Mucosa of gallbladder (tissue), 1 donor: Measurements from ENCODE around the gene MRAS. TPM values are rescaled to one million over a fixed set of nuclear protein-coding genes. Genes with fewer than 3 reads are reported as not detected.
"Not testable (repeated sequence)": the region's sequence is repeated elsewhere in the genome, so short reads cannot be mapped to it uniquely, and the experiment has no call there.

ENCODE experiments used
- DNase-seq: peaks from one replicate; pipeline ENCODE4 v3.0.0-alpha.2; 2020; ENCODE audit warnings: low spot score
- total RNA-seq: library from RNA; stranded (reverse); gene quantifications from one replicate; pipeline ENCODE4 v1.2.1, GENCODE V29; 2021
- donor health status: DM: no; HTN: no; CAD: no.

Gene MRAS
- total RNA-seq, 1 donor from 2014 or later: 31.7 TPM

GRCh38 chr3:138367326-138367850 is 19.0 kb downstream of the MRAS start:
- no peak for DNase-seq

DNA sequence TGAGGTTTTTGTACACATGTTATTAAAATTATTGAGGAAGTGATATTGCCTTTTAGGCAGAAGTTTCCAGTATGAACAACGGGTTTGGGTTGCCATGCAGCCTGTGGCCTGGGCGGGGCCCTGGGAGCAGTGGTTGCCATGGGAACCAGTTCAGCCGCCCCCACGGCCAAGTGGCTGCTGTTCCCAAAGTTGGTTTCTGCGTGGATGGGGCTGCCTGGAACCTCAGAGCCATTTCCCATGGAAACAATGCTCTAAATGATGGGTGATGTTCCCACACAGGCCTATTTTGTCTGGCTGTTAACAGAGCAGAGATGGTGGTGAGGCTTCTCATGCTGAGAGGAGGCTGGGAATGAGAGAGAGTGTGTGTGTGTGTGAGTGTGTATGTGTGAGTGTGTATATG is 19.5 kb downstream of the MRAS start:
- no peak for DNase-seq

GRCh38 chr3:138369151-138369900 is 20.9 kb downstream of the MRAS start:
- no peak for DNase-seq

DNA sequence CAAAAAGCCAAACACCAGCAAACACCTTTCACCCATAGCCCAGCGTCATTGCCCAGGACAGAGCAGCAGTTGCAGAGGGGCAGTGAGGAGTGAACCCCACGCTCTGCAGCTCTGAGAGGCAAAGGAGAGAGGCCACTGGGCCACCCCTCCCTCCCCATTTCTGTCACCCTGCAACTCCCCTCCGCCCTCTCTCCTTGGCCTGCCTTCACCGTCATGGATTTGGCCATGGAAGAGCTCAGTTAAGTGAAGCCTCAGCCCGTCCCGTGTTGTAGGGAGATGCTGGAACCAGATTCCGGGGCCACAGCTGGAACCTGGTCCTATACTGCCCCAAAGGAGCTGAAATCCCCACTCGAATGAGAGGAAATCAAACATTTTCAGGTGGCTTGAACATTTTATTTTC is 21.9 kb downstream of the MRAS start:
- DNase-seq: no peak

GRCh38 chr3:138371070-138371965 is 22.9 kb downstream of the MRAS start:
- no peak for DNase-seq

- no peak for DNase-seq
These were observed 24.8 kb downstream of the MRAS start for GRCh38 chr3:138373087-138373735.

GRCh38 chr3:138373736-138374094 is 25.3 kb downstream of the MRAS start:
- no peak for DNase-seq

- no peak for DNase-seq
These were observed 26.3 kb downstream of the MRAS start for GRCh38 chr3:138374573-138375134.

DNA sequence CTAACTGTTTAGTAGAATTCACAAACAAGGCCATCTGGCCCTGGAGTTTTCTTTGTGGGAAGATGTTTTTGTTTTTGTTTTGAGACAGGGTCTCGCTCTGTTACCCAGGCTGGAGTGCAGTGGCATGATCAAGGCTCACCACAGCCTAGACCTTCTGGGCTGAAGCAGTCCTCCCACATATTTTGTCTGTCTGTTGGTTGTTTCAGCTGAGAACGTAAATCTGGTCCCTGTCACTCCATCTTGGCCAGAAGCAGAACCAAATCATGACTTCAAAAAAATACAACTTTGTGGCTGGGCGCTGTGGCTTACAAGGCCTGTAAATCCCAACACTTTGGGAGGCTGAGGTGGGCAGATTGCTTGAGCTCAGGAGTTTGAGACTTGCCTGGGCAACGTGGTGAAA is 27.1 kb downstream of the MRAS start:
- no peak for DNase-seq

DNA sequence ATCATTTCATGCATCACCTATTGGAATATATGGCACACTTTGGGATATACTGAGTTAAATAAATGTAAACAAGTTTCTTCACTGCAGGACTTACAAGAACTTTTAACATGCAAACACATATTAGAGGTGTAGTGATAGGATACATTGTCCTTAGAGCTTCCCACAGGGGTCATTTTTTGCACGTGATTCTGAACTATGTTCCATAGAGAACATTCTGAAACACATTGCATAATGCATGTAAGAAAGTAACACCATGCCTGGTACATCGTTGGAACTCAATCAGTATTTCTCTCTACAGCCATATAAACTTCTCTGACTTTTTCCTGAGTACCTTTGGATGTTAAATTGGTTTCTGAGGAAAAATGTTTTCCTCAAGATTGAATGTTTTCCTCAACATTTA is 28.3 kb downstream of the MRAS start:
- no peak for DNase-seq

DNA sequence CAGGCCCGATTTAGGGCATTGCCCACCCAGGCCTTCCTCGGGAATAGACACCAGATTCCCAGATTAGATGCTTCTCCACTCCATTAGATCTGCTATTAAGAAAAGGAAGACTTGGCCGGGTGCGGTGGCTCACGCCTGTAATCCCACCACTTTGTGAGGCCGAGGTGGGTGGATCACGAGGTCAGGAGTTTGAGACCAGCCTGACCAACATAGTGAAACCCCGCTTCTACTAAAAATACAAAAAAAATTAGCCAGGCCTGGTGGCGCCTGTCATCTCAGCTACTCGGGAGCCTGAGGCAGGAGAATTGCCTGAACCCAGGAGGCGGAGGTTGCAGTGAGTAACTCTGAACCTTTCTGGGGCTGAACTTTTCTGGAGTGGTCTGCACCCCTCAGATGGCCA is 28.8 kb downstream of the MRAS start:
- DNase-seq: not testable (repeated sequence)

GRCh38 chr3:138377804-138378203 is 29.4 kb downstream of the MRAS start:
- DNase-seq: no peak

DNA sequence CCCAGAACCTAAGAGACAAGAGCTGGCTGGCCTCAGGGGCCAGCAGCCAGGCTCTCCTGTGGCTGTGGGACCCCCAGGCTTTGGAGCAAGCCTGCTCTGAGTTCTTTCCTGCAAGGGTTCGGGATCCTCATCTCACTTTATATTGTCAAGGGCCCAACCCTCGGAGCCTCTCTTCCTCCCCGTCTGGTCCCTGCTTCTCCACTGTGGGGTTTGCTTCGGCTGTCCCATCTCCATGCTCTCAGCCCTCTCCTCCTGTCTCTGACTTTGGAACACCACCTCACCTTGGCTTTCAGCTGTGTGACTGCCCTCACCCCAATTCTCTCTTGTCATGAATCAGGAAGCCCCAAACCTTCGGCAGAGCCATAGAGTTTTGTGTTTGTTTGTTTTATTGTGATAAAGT is 30.0 kb downstream of the MRAS start:
- DNase-seq: no peak

- DNase-seq: no peak
These were observed 30.6 kb downstream of the MRAS start for GRCh38 chr3:138378990-138379389.

GRCh38 chr3:138381413-138381901 is 33.1 kb downstream of the MRAS start:
- peak; percentile 21 for DNase-seq

DNA sequence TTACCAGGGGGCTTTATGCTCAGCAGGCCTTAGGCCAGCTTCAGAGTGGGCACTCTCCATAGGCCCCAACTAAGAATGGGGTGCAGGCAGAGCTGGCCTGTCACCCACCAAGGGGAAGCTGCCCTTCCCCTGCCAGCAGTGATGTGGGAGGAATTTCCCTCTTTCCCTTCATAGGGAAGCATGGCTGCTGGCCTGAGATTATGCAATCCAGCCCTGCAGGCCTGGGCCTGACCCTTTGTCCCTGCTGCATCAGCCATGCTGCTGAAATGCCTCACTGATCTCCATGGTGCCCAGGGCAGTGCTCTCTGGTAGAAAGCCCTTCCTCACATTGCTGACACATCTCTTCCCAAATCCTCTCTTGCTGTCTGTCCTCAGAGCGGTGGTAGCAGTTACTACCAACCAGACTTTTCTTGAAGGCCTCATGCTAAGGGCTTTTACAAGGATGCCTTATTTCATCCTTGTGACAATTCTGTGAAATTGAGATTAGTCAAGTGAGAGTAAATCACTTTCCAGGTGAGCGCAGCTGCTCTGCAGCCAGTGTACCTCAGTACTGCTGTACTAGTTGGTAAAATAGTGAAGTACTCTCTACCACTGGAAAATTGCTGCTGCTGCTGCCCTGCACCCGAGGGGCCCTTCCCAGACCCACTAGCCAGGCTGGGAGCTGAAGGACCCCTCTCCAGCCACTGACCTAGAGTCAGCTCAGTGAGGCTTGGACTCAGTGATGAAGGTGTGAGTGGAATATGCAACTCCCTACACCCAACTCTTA is 33.8 kb downstream of the MRAS start:
- DNase-seq: peak; percentile 63

- DNase-seq: no peak
These were observed 35.5 kb downstream of the MRAS start for GRCh38 chr3:138383715-138384465.

DNA sequence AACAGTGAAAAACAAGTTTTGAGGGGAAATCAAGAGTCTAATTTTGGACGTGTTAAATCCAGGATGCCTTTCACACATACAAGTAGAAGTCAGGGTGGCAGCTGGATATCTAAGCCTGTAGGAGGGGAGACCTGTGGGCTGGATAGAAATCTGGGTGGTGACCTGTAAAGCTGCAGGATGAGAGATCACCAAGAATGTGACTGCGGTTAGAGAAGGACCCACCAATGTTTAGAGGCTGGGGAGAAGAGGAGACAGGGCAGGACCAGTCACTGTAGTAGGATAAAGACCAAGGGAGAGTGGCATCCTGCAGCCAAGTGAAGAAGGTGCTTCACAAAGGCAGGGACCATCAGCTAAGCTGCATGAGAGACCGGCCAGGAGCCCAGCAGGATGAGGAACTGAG is 36.2 kb downstream of the MRAS start:
- DNase-seq: no peak

- no peak for DNase-seq
These were observed 36.6 kb downstream of the MRAS start for GRCh38 chr3:138384976-138385375.

DNA sequence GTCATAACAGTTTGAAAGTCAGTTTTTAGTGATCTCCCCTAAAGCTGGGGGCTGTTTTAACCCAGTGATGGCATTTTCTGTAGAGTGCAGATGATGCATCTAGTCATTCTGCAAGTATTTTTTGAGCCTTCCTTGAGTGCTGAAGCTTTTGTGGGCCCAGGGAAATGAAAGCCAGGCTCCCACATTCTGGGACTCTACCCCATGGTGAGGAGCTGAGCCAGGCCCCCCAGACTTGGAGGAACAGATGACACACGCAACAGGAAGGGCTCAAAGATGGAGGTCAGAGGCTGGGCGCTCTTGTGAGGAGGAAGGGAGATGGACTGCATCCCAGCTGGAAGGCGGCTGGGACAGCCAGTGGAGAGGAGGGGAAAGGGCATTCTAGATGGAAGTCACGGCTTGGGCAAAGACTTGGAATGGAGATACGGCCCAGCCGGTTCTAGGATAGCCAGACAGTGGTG is 40.8 kb downstream of the MRAS start:
- DNase-seq: no peak
